Endothelial cell of umbilical vein (primary cell): ENCODE data around the gene GYPC. TPM values are rescaled to one million over a fixed set of nuclear protein-coding genes. Genes with fewer than 3 reads are reported as not detected.

Source experiments
- BruUV-seq: library from RNA; stranded (reverse); fragments of 400-500 nt; replicated peaks from 2 replicates; lab custom pipeline; 2021; lab: Mats Ljungman, UMichigan
- CTCF ChIA-PET: fragments of 300-600, 350-600 bp; sonication (Branson Sonifier 250); formaldehyde crosslinking; loops from one replicate; lab custom pipeline; 2021; ENCODE audit warnings: antibody characterized with exemption, inconsistent platforms; lab: Charles Lee
- POLR2A ChIA-PET: fragments of 300-600, 350-600 bp; sonication (Branson Sonifier 250); formaldehyde crosslinking; loops from one replicate; lab custom pipeline; 2021; ENCODE audit warnings: antibody characterized with exemption, inconsistent platforms; lab: Charles Lee
- DNase-seq: peaks from one replicate; pipeline ENCODE4 v3.0.0-alpha.2; 2011; ENCODE audit warnings: low read depth, low spot score
- FAIRE-seq: peaks from 2 replicates; lab custom pipeline; 2011; peaks lifted over from hg19 to GRCh38; lab: Jason Lieb, UNC
- H2AFZ ChIP-seq: 2 replicates; pipeline ENCODE4 v1.6.0; 2012; ENCODE audit warnings: low read depth, low read length, control low read depth, inconsistent platforms
- H3K27ac ChIP-seq: 2 replicates; pipeline ENCODE4 v1.5.1; 2011; ENCODE audit warnings: low read depth, mild to moderate bottlenecking, control low read depth, low read length, moderate library complexity; ENCODE audit not compliant: insufficient read depth
- H3K27me3 ChIP-seq, 2 experiments: 2 replicates each; pipeline versions ENCODE4 v1.6.0 to v1.6.1; 2011; ENCODE audit warnings: low read length in 2 of 2, mixed read lengths in 1 of 2; ENCODE audit not compliant: control insufficient read depth in 2 of 2, insufficient read depth in 2 of 2
- H3K36me3 ChIP-seq, 2 experiments: 2 replicates in 1 of 2; 3 replicates in 1 of 2; pipeline ENCODE4 v1.5.1; 2011; ENCODE audit warnings: low read length in 2 of 2, mild to moderate bottlenecking in 1 of 2, moderate library complexity in 1 of 2; ENCODE audit not compliant: control insufficient read depth in 2 of 2, insufficient read depth in 2 of 2; ENCODE audit errors: extremely low read depth in 1 of 2
- H3K4me1 ChIP-seq: 3 replicates; pipeline ENCODE4 v1.5.1; 2011; ENCODE audit warnings: mild to moderate bottlenecking, low read length; ENCODE audit not compliant: control insufficient read depth, insufficient read depth; ENCODE audit errors: extremely low read depth
- H3K4me2 ChIP-seq: 2 replicates; pipeline ENCODE4 v1.6.1; 2011; ENCODE audit warnings: low read length, control low read depth, mixed read lengths; ENCODE audit not compliant: insufficient read depth
- H3K4me3 ChIP-seq, 3 experiments: fragments of 200-600 bp in 1 of 3; sonication (generic), shearing (Covaris generic) in 1 of 3; replicated peaks in 1 of 3; 2 replicates each; pipeline ENCODE4 v1.5.1; 2011 to 2016; ENCODE audit warnings: control low read depth in 3 of 3, low read length in 3 of 3, mild to moderate bottlenecking in 2 of 3, inconsistent platforms in 1 of 3, low read depth in 1 of 3, moderate library complexity in 1 of 3; ENCODE audit not compliant: insufficient read depth in 1 of 3
- H3K79me2 ChIP-seq: 2 replicates; pipeline ENCODE4 v1.6.0; 2012; ENCODE audit warnings: low read length, inconsistent platforms; ENCODE audit not compliant: control insufficient read depth, insufficient read depth
- H3K9ac ChIP-seq: replicated peaks from 2 replicates; pipeline ENCODE3; 2011; ENCODE audit warnings: low read length, control low read depth; ENCODE audit not compliant: insufficient read depth; ENCODE audit errors: extremely low read depth
- H3K9me1 ChIP-seq: replicated peaks from 3 replicates; pipeline ENCODE4 v1.6.0; 2011; ENCODE audit warnings: mild to moderate bottlenecking, low read length; ENCODE audit not compliant: control insufficient read depth, insufficient read depth; ENCODE audit errors: extremely low read depth
- H3K9me3 ChIP-seq: replicated peaks from 2 replicates; pipeline ENCODE4 v1.5.1; 2012; ENCODE audit warnings: low read length, inconsistent platforms; ENCODE audit not compliant: control insufficient read depth, insufficient read depth
- H4K20me1 ChIP-seq: replicated peaks from 2 replicates; pipeline ENCODE3; 2011; ENCODE audit warnings: mild to moderate bottlenecking, low read length; ENCODE audit not compliant: control insufficient read depth, insufficient read depth; ENCODE audit errors: extremely low read depth
- CTCF ChIP-seq, 2 donors: IDR thresholded peaks; 1 replicate in 1 of 2; 2 replicates in 1 of 2; pipeline ENCODE4 v1.5.1; 2011; ENCODE audit warnings: low read length in 2 of 2, mild to moderate bottlenecking in 2 of 2, moderate library complexity in 2 of 2, control low read depth in 1 of 2, inconsistent platforms in 1 of 2, low read depth in 1 of 2; ENCODE audit not compliant: insufficient read depth in 1 of 2; ENCODE audit errors: extremely low read depth in 1 of 2
- EZH2 ChIP-seq: IDR thresholded peaks from 2 replicates; pipeline ENCODE4 v1.6.1; 2012; ENCODE audit warnings: borderline replicate concordance, low read depth, mild to moderate bottlenecking, moderate library complexity, low read length, inconsistent platforms; ENCODE audit not compliant: severe bottlenecking
- FOS ChIP-seq: IDR thresholded peaks from 2 replicates; pipeline ENCODE4 v1.6.1; 2011; ENCODE audit warnings: mild to moderate bottlenecking, low read length, moderate library complexity, borderline replicate concordance; ENCODE audit not compliant: insufficient read depth
- GATA2 ChIP-seq: IDR thresholded peaks from 2 replicates; pipeline ENCODE4 v1.7.0; 2011; ENCODE audit warnings: low read depth, mild to moderate bottlenecking, moderate library complexity, mixed read lengths, low read length; ENCODE audit not compliant: insufficient read length, insufficient read depth
- JUN ChIP-seq: IDR thresholded peaks from 2 replicates; pipeline ENCODE4 v1.6.1; 2011; ENCODE audit warnings: borderline replicate concordance, low read depth; ENCODE audit not compliant: insufficient read length, insufficient read depth
- MYC ChIP-seq: IDR thresholded peaks from one replicate; pipeline ENCODE4 v1.6.1; 2011; ENCODE audit warnings: mild to moderate bottlenecking, low read depth, low read length
- POLR2A ChIP-seq: IDR thresholded peaks from 2 replicates; pipeline ENCODE4 v1.6.1; 2012; ENCODE audit warnings: low read depth, mild to moderate bottlenecking, control low read depth, low read length
- POLR2AphosphoS5 ChIP-seq: IDR thresholded peaks from 2 replicates; pipeline ENCODE4 v1.6.1; 2012; ENCODE audit warnings: low read depth, mild to moderate bottlenecking, control low read depth, low read length, moderate library complexity; ENCODE audit not compliant: insufficient read depth
- dilution Hi-C: fragments of 300-500 bp; cut with MboI; formaldehyde crosslinking; loops from one replicate; pipeline ENCODE4 v1.15.0; 2019; ENCODE audit warnings: low sequenced_read_pairs; ENCODE audit not compliant: extremely low pct_ligation_motif_present
- intact Hi-C: fragments of 100-400 bp; cut with micrococcal nuclease; formaldehyde crosslinking; loops from one replicate; pipeline ENCODE4 v1.10.0; 2022
- polyA plus RNA-seq, 4 experiments: library from polyadenylated mRNA; depleted of rRNA in 3 of 4; stranded (reverse) in 3 of 4; unstranded in 1 of 4; fragments of >200 nt; gene quantifications; 2 replicates each; pipeline versions ENCODE4 v1.2.1 to v1.2.3, GENCODE V29; 2011 to 2012; ENCODE audit warnings: missing spikeins in 1 of 4
- total RNA-seq: library from RNA; stranded (reverse); gene quantifications from 2 replicates; pipeline ENCODE4 v1.2.3, GENCODE V29; 2021
- TF ChIP-seq, protein P1 (sequence below): IDR thresholded peaks from 2 replicates; pipeline ENCODE4 v1.6.1; 2011; ENCODE audit not compliant: insufficient read depth, insufficient read length

Gene GYPC
- total and polyA plus RNA-seq, 2 donors (not counting 3 experiments of a cell fraction or from before 2014, with no cell fraction given), result 3.5 to 13.3 TPM

DNA sequence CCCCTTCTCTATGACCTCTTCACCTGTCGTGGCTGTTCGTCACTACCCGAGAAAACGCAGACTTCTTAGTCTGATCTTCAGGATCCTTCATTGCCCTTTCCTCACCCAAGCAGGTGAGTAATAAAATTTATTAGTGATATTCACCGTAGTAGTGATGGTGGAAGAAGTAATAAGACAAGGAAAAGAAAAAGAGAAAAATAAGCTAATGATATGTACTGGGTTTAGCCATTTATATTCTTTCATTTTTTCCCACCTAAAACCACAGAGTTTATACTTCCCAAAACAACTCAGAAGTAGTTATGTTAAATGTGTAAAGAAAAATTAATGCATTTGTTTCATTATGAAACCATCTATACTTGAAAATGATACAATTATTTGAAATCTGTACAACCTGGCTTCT is 19.7 kb downstream of the GYPC start:
- Histone ChIP-seq H3K4me3 (no peak overlapping the region), H3K79me2 (no peaks in the 10 kb centered on the region), H3K4me1 (no peaks in the 10 kb centered on the region), H3K9me1 (no peaks in the 10 kb centered on the region), H3K36me3 (no peaks in the 10 kb centered on the region), H3K9me3 (no peaks in the 10 kb centered on the region), H2AFZ (no peak overlapping the region), H4K20me1 (no peaks in the 10 kb centered on the region), H3K9ac (no peak overlapping the region), H3K27me3 (no peaks in the 10 kb centered on the region), H3K4me2 (no peak overlapping the region), H3K27ac (no peak overlapping the region)
- CTCF ChIA-PET, result no interaction called here
- TF ChIP-seq, protein P1, sequence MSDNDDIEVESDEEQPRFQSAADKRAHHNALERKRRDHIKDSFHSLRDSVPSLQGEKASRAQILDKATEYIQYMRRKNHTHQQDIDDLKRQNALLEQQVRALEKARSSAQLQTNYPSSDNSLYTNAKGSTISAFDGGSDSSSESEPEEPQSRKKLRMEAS, result no peak
- TF ChIP-seq POLR2AphosphoS5 (no peak), FOS (no peak), POLR2A (no peak), MYC (no peak), CTCF (IDR thresholded peaks at IDR 0.05; ENCODE audit: extremely low read depth in 1 of 2, insufficient read depth in 1 of 2, low read depth in 1 of 2, low read length in 2 of 2) (no peak), EZH2 (no peak), JUN (no peak), GATA2 (no peak)
- BruUV-seq, result no TSS peak
- DNase-seq, result no peak
- intact Hi-C loops (no loop called here), dilution Hi-C loops (no loop called here)
- POLR2A ChIA-PET, result no interaction called here
- FAIRE-seq, result no peak
